Activated CD4-positive, alpha-beta T cell treated with anti-CD3 and anti-CD28 coated beads, Interleukin-2, amount 50 U/mL, for 24 hours (primary cell): ENCODE results near the gene HOXD10.

Source experiments
- DNase-seq, 2 donors: peaks; one replicate each; pipeline ENCODE4 v3.0.0-alpha.2; 2020; ENCODE audit warnings: low read depth in 1 of 2, low spot score in 1 of 2

HOXD10 gene

GRCh38 chr2:176115883-176116813 lies at the start of gene HOXD10:
Gene HOXD10, plus strand, starts transcription at chr2:176116778. Its CDS starts 56 bp downstream, at chr2:176116834.
- DNase-seq: no peak

DNA sequence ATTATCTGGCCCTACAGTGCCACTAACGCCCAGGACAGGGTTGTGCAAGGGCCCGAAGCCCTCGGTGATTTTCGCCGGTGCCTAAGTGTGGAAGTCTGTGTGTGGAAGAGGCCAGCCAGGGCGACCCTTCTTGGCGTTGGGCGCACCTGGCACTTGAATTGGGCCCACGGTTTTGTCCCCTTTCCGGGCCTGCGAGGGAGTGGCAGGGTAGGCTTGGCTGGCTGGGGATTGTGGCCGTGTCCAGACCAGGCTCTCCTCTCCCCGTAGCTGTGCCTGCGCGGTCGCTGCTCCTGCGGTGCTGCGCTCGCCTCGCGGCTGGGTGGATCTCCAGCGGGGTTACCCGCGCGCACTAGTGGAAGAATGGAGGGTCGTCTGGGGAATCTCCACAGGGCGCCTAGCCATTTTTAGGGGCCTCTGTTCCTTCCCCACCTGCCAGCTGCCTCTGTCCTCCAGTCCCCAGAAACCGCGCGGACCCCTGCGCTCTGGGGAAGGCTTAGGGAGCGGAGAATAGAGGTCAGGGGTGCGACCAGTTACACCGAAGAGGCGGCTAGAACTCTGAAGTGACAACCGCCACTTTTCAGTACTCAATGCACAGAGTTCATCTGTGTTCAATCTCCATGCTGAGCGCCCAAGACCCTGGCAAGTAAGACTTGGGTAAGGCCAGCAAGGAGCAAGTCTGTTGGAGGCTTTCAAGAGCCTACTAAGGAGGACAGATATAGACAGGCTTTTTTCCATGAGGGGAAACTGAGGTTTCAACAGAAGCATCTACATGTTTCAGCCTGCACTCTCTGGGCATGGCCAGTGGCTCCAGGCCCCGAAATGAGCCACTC lies 48.8 kb upstream of the HOXD10 start:
- DNase-seq: no peak

DNA sequence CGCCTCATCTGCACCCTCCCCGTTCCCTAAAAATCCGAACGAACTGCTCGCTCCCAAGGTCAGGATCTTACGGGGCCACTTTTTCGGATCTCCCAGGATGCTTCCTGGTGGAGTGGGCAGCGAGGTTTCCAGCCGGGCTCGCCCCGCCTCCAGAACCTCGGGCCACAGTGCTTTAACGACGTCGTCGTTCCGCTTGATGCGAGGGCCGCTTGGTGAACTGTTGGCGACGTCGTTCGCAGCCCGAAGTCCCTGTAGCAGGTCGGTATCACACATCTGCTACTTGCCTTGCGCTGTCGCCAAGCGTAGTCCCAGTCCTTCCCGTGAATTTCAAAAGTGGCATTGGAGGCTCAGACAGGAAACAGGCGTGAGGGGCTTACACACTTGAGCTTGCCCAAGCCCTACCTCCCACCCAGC lies 48.2 kb upstream of the HOXD10 start:
- no peak for DNase-seq

DNA sequence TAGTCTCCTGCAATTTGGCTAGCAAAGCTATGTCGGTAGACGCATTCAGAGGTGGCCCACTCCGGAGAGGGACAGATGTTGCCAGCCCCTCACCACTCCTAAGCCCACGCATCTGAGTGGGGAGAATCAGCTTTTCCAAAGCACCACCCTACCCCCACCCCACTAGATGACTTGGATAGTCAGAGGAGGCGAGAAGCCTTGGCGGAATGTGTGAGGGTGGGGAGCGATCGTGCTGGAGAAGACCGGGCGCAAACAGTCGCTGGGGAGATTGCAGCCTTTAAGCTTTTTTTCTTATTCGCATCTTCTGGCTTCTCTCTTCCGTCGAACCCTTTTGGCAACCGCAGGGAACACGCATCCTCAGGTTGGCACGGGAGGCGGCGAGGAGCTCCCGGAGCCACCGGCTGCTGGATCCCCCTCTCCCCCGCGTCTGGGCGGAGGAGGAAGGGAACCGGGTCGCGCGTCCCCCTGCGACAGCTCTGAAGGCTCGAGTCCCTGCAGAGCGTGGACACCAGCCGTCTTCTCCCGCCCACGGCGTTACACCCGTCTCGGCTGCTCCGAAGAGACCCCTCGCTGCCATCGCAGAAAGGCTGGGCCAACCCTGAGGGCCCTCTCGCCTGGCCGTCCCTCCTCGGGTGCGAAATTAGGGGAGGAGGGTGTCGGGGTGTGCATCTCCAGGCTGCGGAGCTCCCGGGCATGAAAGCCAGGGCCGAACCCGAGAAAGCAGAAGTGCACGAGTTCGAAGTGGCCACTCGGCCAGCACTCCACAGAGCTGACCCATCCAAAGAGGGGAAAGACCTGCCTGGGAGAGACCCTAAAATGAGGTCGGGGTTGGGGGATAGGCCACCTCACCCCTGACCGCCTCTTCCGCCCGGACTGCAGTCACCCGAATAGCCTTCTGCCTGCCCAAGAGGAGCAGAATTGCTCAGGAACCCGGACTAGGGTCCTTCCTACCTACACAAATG lies 45.0 kb upstream of the HOXD10 start:
- DNase-seq: no peak

GRCh38 chr2:176072292-176072669 lies 44.3 kb upstream of the HOXD10 start:
- DNase-seq: no peak

DNA sequence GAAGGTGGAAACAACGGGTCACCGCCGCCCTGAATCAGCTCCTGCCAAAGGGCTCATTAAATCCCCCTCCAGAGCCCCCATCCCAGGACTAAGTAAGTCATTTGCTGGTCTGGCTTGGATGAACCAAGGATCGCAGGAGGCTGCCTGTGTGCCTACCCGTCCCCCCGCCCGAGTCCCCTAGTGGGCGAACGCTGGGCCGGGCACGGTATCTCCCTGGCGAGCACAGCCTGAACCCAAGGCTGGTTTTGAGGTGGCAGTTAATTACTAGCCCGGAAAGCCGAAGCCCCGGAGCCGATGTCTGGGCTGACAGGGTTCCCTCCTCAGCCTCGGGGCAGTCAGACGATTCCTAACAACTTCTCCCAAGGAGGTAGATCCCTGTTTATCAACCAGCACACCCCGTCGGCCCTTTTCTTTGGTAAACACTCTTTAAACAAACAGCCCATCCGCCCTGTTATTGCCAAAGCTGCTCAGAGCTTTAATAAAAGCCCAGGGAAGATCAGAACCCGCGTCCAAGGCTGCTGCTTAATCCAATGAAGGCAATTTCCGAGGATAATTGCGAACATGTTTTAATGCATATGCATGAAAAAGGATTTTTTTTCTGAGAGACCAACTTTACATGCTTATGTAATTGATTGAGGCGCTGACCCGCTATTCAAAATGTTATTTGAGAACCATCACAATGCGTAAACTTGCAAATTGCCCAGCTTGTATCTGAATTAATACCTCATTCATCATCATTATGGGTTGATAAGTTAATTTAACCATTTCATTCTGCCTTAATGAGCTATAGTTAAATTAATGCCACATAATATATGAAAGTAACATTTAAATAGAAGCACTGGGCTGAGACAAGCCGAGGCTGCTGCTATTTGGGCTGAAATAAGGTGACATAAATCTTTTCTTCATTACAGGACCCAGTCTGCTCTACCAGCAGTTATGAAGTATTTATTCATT lies 43.4 kb upstream of the HOXD10 start:
- no peak for DNase-seq

GRCh38 chr2:176074919-176075425 lies 41.6 kb upstream of the HOXD10 start:
- no peak for DNase-seq

DNA sequence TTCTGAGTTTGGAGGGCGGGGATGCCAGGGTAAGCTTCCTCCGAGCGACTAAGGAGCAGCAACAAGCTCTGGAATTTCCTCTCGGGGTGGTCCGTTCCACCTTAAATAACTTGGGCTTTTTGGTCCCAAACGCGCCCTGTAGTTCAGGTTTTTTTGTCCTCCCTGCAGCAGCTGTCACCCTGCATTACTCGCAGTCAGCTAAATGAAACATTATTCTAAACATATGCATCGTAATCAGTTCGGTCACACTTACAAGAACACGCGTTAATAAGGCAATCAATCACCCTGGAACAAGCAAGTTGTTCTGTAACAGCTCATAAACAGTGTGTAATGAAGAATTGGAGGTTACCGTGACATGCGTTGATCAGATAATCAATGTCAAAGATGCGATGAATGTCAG lies 41.1 kb upstream of the HOXD10 start:
- no peak for DNase-seq

GRCh38 chr2:176076063-176076462 lies 40.5 kb upstream of the HOXD10 start:
- DNase-seq: no peak

- no peak for DNase-seq
Observed at GRCh38 chr2:176076796-176077195, 39.8 kb upstream of the HOXD10 start.

- DNase-seq: no peak
Observed at GRCh38 chr2:176078541-176079284, 37.9 kb upstream of the HOXD10 start.

DNA sequence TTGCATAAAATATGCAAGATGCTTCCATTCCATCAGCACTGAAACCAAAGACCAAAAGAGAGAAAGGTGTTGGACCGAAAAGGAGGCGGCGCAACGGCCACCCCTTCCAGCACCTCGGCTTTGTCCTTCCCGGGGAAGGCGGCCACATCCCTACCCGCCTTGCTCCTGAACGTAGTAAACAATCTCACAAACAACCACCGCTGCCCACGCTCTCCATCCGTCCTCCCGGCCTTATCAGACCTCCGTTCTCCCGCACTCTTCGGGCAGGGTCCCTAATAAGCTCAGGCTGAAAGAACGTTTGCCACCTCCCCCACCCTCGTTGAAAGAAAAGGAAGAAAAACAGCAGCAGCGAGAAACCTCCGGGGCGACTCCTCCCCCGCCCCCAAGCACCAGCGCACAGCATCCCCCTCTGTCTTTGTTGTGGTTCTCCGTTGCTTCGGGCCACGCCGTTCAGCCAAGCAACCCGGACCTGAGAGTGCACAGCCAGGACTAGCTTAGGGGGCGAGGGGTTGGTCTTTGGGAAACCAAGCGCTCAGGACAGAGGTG lies 37.2 kb upstream of the HOXD10 start:
- no peak for DNase-seq

- no peak for DNase-seq
Observed at GRCh38 chr2:176079831-176080539, 36.6 kb upstream of the HOXD10 start.

GRCh38 chr2:176080540-176081375 lies 35.8 kb upstream of the HOXD10 start:
- no peak for DNase-seq

- no peak for DNase-seq
Observed at GRCh38 chr2:176081376-176081836, 35.2 kb upstream of the HOXD10 start.

GRCh38 chr2:176081837-176082524 lies 34.6 kb upstream of the HOXD10 start:
- DNase-seq: no peak

GRCh38 chr2:176082525-176082823 lies 34.1 kb upstream of the HOXD10 start:
- DNase-seq: no peak
